HG03039 (cell line): Measurements from ENCODE around the gene DOK1.
"Not testable (repeated sequence)": the region's sequence is repeated elsewhere in the genome, so short reads cannot be mapped to it uniquely, and the experiment has no call there.

ENCODE experiments used
- ATAC-seq: cut with Tn5 transposase; IDR thresholded peaks from one replicate; pipeline ENCODE4 v1.9.1; 2021; ENCODE audit warnings: mild to moderate bottlenecking, moderate library complexity; ENCODE audit not compliant: unreplicated experiment

The DOK1 gene

DNA sequence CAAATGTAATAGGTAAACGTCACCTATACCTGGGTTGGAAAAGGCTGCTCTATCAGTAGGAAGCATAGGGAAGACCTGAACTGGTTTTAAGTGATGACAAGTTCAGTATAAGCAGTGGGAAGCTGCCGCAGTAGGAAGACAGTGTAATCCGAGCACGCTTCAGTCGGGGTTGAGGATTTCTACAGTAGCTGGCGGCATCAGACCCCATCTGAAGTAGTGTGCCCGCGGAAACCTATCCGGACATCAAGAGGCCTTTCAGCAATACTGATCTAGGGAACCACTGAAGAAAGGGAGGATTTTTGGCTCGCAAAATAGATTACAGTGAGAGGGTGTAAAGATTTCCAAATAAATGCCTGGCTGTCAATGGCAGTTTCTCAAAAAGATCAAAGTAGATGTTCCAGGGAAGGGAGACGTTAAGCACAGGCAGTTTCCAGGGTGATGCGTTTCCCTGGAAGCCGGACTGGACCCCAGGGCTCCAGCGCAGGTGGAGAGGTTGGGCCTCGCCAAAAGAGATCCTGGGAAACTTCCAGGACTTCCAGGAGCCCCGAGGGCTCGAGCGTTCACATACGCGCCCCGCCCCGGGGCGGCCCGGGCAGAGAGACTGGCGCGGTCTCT, 6.1 kb upstream of the DOK1 start:
- no peak for ATAC-seq

DNA sequence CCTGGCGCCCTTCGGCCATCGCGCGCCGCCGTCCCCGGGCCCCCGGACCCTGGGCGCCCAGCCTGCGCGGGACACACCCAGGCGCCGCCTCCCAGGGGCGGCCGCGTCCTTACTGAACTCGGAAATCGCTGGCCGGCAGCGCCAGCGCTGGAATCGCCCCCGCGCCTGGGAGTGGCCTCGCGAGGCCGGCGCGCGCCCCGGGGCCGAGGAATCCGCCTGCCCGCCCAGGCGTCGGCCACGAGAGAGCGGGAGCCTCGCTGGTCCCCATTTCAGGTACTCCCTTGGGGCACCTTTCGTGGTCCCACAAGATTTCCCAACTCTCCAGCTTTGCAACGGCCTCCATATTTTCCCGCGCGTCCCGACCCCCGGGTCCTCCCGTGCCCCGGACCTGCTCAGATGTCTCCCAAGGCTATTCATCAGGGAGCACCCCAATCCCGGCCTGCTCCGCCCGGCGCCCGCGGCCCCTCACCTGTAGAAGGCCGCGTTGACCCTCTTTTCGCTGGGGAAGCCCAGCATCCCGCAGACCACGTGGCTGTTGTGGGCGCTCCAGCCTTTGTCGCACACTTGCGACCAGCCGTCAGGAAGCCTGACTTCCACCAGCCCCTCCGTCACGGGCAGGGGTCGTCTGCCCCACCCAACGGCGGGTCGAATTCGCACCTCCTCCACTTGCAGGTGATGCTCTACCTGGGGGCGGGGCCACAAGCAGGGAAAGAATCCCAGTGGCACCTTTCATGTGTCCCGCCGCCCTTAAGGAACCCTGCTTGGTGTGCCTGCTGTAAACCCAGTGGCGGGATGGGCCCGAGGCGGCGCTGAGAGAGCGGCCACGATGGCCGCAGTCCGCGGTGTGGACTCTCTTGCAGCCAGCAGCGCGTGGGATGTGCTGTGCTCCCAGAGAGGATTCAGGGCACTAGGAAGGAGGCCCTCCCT, 5.4 kb upstream of the DOK1 start:
- no peak for ATAC-seq

DNA sequence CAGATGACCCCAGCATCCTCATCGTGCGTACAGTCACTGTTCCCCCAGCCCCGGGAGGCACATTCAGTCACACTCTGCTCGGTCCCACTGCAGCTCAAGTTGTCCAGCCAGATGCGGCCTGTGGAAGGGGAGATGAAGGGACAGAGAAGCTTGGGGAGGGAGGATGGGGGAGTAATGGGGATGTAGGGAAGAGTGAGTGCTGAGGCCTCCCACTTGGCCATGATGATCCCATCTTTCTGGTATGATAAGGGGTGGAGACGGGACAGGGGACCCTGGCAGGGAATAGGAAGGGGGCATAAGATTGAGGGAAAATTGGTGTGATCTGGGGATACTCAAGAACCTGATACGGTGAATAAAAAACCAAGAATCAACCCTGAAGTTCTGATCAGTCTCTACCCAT, 4.3 kb upstream of the DOK1 start:
- no peak for ATAC-seq

DNA sequence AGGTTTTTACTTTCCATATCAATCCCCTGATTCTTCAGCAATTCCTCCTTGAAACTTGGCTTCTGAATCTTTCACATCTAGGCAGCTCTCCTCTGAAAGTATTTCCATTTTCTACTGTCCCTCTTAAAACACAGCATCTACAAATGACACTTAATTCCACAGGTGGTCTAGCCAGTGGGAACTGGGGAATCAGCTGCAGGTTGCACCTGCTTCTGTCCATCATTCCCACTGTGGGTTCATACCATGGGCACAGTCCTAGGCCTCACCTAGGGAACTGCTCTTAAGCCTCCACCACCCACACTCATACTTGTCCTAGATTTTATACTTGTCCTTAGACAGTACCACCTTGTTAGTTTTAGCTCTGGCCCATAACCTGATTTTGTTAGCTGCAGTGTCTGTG, 3.0 kb upstream of the DOK1 start:
- ATAC-seq: no peak

DNA sequence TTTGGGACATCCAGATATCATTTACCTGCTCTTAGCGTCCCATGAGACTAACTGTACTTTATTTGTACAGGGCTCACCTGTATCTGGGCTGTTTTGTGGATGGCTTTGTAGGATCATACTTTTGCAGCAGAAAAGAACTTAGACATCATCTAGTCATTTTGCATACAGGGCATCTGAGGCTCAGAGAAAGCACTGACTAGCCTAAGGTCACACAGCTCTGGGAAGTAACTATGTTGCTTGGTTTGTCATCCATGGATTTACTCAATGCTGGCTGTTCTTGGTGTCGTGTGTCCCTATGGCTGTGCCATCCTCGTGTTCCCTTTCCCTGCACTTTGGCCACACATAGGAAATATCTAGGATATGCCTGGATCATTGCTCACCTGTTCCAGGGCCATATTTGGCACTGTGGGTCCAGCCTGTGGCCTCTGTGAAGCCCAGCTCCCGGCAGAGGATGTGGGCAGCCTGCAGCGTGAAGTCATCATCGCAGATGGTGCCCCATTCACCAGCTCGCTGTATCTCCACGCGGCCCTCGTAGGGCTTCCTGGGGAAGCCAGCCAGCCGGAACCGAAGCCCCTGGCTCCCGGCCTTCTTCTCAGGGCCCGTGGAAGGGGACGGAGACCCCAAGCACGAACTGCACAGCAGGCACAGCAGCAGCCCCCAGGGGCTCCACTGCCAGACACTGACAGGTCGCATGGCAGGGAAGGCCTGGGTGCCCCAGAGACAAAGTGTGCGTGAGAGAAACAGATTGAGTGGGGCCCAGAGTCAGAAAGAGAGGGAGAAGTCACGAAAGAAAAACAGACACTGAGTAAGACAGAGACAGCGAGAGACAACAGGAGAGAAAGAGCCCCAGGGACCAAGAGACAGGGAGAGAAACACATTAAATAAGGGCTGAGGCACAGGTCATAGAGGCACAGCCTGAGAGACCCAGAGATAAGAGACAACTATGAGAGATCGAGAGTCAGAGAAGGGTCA, 2.3 kb upstream of the DOK1 start:
- no peak for ATAC-seq

DNA sequence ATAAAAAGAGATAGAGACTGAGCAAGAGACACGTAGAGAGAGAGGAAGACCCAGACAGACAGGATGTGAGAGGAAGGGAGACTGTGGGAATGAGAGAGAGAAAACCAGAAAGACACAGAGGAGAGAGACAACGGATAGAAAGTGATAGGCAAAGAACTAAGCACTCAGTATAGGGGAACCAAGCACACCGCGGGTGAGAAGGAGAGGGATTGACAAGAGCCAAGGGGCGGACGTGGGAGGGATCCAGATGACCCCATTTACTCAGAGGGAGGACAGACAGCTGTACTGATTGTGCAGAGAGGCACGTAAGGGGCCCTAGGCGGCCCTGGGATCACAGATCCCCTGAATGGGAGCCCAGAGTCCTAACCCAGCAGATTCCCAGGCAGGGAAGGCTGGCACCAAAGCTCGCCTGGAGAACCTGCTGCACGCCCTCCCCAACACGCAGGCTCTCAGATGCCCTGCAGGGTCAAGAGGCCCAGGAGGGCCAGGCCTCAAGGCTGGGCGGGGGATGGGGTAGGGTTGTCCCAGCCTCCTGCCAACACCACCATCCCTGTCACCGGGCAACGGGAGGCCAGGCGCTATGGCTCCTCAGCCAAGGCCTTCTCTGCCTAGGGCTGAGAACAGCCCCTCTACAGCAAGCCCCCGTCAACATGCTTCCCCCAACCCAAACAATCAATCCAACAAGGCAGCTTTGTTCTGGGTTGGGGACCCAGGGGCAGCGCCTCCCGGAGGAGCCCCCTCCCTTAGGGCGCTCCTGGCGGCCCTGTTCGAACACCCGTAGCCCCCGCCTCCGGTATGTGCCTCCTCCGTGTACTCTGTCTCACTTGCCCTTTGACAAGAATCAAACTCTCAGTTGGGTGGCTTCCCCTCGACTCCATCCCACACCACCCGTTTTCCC, 1.4 kb upstream of the DOK1 start:
- no peak for ATAC-seq

DNA sequence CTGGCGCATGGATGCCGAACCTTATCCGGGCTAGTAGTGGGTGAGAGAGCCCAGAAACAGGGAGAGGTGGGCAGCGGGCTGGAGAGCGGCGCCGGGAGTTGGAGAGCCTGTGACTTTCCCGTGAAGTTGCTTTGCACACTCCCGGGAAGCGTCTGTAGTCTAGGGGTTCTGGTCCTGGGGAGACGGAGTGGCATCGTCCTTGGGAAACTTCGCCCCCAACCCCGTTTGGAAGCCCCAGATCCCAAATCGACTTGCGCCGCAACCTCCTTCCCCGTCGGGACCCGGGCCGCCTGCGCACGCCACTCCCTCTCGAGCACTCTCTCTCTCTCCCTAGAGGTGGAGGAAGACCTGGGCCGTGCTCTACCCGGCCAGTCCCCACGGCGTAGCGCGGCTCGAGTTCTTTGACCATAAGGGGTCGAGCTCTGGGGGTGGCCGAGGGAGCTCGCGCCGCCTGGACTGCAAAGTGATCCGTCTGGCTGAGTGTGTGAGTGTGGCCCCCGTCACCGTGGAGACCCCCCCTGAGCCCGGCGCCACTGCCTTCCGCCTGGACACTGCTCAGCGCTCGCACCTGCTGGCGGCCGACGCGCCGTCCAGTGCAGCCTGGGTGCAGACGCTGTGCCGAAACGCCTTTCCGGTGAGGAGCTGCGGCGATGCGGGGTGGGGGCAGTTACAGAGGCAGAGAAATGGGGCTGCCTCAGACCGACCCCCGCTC, 456 bp downstream of the DOK1 start:
- peak; percentile 32 for ATAC-seq

DNA sequence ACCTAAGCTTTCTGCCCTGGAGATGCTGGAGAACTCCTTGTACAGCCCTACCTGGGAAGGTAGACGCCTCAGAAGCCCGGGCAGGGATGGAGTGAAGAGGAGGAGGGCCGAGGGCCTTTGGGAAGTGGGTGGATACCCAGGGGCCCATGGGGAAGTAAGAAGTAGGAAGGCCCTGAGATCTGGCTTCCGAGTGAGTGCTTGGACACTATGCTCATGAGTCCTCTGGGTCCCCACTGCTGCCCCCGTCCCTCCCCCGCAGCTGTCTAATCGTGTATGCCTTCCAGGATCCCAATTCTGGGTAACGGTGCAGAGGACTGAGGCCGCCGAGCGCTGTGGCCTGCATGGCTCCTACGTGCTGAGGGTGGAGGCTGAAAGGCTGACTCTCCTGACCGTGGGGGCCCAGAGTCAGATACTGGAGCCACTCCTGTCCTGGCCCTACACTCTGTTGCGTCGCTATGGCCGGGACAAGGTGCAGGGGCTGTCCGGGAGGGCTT, 1.1 kb downstream of the DOK1 start:
- no peak for ATAC-seq

DNA sequence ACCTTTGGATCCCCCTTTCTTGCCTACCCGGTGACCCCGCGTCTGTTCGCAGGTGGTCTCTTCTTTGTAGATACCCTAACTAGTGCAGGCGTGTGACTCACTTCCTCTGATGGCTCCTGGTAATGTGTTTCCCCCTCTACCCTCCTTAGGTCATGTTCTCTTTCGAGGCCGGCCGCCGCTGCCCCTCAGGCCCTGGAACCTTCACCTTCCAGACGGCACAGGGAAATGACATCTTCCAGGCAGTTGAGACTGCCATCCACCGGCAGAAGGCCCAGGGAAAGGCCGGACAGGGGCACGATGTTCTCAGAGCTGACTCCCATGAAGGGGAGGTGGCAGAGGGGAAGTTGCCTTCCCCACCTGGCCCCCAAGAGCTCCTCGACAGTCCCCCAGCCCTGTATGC, 1.6 kb downstream of the DOK1 start:
- ATAC-seq: no peak

DNA sequence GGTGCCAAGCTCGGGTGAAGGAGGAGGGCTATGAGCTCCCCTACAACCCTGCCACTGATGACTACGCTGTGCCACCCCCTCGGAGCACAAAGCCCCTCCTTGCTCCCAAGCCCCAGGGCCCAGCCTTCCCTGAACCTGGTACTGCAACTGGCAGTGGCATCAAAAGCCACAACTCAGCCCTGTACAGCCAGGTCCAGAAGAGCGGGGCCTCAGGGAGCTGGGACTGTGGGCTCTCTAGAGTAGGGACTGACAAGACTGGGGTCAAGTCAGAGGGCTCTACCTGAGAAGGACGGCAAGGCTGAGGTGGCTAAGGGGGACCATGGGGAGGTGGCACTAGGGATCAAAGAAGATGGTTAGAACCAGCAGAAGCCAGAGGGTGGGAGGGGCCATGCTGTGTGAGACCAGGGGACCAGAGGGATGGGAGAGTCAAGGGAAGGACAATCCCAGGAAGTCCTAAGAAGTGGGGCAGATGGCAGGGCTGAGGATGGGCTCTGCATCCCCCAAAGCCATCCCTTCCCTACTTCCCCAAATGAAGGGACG, 2.4 kb downstream of the DOK1 start:
- no peak for ATAC-seq

DNA sequence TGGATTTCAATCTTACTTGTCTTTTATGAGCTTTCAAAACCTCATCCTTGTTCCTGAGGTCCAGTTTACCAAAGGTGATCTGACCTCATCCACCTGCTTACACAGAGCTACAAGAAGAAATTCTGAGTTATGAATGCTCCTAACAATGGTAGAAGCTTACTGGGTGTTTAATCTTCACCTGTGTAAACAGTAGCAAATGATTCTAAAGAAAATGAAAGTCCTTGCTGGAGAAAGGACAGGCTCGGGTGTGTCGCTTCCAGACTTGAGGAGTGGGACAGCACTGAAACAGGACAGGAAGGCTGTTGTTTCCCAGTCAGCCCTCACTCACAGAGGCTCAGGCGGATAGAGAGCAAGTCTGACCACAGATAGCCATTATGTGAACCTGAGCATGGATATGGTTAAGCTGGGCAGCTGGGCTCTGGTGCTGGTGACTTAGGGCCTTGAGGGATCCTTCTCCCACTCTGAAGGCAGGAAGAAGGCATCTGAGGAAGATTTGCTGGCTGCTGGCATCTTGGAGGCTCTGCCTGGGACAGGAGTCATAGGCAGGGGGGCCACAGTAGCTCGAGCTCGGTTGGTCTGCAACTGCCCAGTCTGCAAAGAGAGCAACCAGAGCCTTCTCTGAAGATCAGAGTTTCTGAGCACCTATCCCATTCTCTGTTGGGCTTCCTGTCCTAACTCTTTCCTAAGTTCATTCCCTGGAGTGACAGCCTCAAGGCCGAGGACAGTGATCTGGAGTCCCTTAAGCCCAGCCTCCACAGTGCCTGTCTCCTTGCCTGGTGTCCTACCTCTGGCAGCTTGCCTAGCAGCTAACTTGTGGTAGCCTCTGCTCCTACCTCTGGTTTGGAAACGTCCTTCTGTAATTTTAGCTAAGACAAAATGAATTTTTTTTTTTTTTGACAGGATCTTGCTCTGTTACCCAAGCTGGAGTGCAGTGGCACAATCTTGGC, 4.0 kb downstream of the DOK1 start:
- no peak for ATAC-seq

DNA sequence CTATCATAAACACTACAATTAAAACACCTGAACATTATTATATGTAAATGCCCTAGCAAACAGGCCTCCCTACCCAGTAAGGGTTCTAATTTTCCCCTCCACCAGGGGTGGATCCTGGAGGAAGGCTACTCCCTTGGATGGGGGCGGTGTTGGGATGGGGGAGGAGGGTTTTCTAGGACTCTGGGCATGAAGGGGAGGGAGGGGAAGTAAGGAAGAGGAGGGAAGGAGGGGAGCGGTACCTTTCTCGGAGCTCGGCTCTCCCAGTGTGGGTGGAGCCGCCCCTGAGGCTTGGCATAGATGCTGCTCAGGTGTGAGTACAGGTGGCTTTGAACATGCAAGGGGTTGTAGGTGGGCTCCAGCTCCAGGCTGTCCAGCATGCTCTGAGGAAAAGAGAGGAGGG, 5.4 kb downstream of the DOK1 start:
- no peak for ATAC-seq

DNA sequence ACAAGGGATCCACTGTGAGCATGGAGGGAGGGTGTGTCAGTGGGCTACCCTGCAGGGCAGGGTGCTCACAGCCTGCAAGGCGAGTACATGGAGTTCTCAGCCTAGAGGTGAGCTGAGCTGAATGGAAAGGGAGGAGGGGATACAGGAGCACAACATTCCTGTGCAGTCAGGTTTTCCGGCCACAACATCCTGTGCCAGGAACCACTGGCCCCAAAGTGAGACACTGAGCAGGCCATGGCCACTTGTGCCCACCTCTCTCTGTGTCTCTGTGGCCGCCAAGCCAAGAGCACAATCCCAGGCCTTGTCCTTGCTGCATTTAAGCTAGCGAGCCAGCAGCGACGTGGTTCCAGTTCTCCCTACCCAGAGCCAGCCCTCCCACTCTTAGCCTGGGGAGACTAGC, 6.1 kb downstream of the DOK1 start:
- ATAC-seq: no peak

DNA sequence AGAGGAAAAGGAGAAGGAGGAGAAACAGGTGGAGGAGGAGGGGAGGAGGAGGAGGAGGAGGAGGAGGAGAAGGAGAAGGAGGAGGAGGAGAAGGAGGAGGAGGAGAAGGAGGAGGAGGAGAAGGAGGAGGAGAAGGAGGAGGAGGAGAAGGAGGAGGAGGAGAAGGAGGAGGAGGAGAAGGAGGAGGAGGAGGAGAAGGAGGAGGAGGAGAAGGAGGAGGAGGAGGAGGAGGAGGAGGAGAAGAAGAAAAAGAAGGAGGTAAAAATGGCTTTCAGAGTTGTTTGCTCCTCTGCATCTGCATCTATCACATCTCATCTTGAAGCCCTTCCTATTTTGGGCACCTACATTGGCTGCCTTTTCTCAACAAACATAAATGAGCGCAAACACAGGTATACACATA, 6.5 kb downstream of the DOK1 start:
- ATAC-seq: not testable (repeated sequence)

DNA sequence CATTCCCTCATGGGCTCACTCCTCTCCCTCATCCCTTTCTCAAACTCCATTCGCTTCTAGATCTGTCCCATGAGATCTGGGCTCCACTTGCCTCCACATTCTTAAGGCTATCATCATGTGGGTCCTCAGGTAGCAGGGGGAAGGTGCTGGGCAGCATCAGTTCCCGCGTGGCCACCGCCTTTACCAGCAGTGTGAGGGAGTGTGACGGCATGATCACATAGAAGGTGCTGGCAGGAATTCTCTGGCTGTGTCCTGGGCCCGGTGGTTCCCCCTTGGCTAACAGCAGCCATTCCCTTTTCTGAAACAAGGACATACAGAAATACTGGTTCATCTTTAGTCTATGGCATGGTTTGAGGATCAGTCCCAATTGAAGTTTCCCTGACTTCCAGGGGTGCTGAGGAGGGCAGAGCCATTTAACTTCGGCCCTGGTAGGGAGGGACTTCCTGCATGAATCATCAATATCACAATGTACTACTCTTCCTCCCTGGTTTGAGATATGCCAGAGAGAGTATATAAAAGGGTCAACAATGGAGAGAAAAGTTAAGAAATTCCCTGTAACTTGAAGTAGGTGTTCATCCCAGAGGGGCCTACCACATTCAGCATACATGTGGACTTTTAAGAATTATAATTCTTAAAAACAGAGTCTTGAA, 7.7 kb downstream of the DOK1 start:
- no peak for ATAC-seq

DNA sequence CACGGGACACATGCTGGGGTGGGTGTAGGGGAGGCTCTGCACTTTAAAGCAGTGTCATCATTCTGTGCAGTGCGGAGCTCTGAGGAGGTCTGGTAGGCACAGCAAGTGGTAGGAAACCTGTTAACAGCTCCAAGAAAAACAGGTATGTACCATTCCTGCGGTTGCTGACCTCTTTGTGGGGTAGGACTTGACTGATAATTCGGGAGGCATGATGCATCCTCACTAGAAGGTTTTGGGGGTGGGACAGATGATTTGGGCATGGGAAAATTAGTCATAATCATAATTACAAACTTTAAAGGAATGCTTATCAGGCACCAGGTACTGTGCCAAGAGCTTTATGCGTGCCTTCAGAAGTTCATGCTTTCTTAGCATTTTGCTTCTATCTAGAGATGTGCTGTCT, 9.7 kb downstream of the DOK1 start:
- ATAC-seq: no peak

DNA sequence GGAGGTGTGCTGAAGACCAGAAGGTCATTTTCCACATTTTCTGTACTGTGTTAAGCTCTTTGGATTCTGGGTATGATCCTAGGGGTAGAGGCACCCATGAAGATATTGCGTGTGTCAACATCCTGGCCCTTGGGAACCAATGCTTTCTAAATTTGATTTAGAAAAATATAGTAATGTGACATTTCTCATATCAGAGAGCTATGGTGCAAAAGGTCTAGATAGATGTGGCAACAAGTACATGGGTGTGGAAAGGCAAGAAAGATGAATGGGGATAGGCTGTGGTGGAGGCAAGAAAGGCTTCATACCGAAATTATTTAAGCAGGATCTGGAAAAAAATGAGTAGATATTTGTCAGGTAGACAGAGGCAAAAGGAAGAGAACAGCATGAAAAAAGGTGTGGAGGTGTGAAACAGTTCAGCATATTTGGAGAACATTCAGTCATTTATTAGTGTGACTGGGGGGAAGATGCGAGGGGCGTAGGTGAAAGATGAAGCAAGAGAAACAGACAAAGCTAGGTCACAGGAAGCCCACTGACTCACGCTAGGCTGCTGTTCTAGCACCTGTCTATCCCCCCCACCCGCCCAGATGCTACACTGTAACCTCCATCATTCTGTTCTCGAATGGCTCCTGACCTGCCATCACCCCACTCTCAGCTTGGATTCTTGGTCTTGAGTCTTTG, 11.7 kb downstream of the DOK1 start:
- no peak for ATAC-seq
